Stimulated activated CD8-positive, alpha-beta memory T cell treated with anti-CD3 and anti-CD28 coated beads, Interleukin-2, amount 100 ng/mL, for 48 hours (primary cell): ENCODE data around the gene ATF2.

Experiments
- DNase-seq, 2 donors: peaks; one replicate each; pipeline ENCODE4 v3.0.0-alpha.2; 2020; ENCODE audit warnings: low read depth in 2 of 2

Gene ATF2

DNA sequence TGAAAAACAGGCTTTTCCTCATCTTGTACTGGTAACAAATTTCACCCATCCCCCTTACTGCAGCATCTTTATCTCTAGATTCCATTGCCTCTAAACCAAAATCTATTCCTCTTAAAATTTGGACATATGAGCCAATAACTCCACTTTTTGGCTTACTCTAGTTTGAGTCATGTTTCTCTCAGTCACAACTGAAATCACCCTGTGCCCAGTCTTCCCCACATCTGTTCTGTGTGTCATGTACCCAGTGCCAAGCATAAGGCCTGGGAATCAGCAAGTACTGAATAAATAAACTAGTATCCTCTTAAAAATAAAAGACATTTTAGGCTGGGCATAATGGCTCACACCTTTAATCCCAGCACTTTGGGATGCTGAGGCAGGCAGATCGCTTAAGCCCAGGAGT, 142.1 kb downstream of the ATF2 start:
- no peak for DNase-seq

DNA sequence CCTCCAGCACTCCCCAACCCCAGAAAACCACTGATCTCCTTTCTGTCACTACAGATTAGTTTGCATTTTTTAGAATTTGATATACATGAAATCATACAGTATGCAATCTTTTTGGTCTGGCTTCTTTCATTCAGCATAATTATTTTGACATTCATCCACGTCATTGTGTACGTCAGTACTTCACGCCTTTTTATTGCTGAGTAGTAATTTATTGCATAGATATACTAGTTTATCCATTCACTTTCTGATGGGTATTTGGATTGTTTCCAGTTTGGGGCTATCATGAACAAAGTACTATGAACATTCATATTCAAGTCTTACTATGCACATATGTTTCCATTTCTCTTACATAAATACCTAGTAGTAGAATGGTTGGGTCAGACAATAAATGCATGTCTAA, 142.8 kb downstream of the ATF2 start:
- no peak for DNase-seq

- DNase-seq = no peak
These were observed 145.1 kb downstream of the ATF2 start for GRCh38 chr2:175022923-175023322.
